Activated gamma-delta T cell (primary cell): ENCODE data around the gene GPX4.

Experiments
- DNase-seq: peaks from one replicate; lab custom pipeline; 2025; lab: John Stamatoyannopoulos, UW
- total RNA-seq, 2 donors: gene quantifications; one replicate each; lab custom pipeline; 2026; lab: John Stamatoyannopoulos, UW

GPX4 gene
- total RNA-seq, result 101 to 124 reads per million in 2 donors

GRCh38 chr19:1103708-1104310 lies at the start of gene GPX4:
Gene GPX4 (plus strand): TSS chr19:1103994. CDS start chr19:1104044, 50 bp downstream.
- peak; percentile 97 for DNase-seq

- no peak for DNase-seq
These were observed 49.4 kb upstream of the GPX4 start for GRCh38 chr19:1054102-1055027.

GRCh38 chr19:1055028-1055425 lies 48.8 kb upstream of the GPX4 start:
- DNase-seq, result no peak

- DNase-seq, result no peak
These were observed 47.7 kb upstream of the GPX4 start for GRCh38 chr19:1055886-1056620.

- no peak for DNase-seq
These were observed 46.5 kb upstream of the GPX4 start for GRCh38 chr19:1057176-1057855.

GRCh38 chr19:1058112-1058511 lies 45.7 kb upstream of the GPX4 start:
- DNase-seq, result no peak

GRCh38 chr19:1060689-1061088 lies 43.1 kb upstream of the GPX4 start:
- DNase-seq, result no peak

- DNase-seq, result no peak
These were observed 41.8 kb upstream of the GPX4 start for GRCh38 chr19:1061987-1062386.

- DNase-seq, result no peak
These were observed 41.3 kb upstream of the GPX4 start for GRCh38 chr19:1062387-1063029.

- no peak for DNase-seq
These were observed 40.5 kb upstream of the GPX4 start for GRCh38 chr19:1063030-1063908.

- no peak for DNase-seq
These were observed 39.7 kb upstream of the GPX4 start for GRCh38 chr19:1063909-1064660.

GRCh38 chr19:1064661-1065605 lies 38.9 kb upstream of the GPX4 start:
- peak; percentile 56 for DNase-seq

GRCh38 chr19:1065606-1066109 lies 38.1 kb upstream of the GPX4 start:
- DNase-seq, result no peak

- no peak for DNase-seq
These were observed 37.5 kb upstream of the GPX4 start for GRCh38 chr19:1066251-1066747.

GRCh38 chr19:1066748-1067340 lies 37.0 kb upstream of the GPX4 start, which contains the start of gene ARHGAP45:
Gene ARHGAP45 (plus strand): TSS chr19:1067167. CDS start chr19:1067406, 239 bp downstream.
- DNase-seq, result peak; percentile 88

GRCh38 chr19:1067341-1067957 lies 36.3 kb upstream of the GPX4 start:
- peak; percentile 88 for DNase-seq
